GM21390 (cell line): ENCODE data around the gene ADAD2.

Experiments
- ATAC-seq: cut with Tn5 transposase; IDR thresholded peaks from one replicate; pipeline ENCODE4 v1.9.1; 2021; ENCODE audit not compliant: unreplicated experiment

The ADAD2 gene

GRCh38 chr16:84220851-84221250 is 29.9 kb downstream of the ADAD2 start:
- ATAC-seq = no peak

GRCh38 chr16:84223456-84223855 is 32.5 kb downstream of the ADAD2 start:
- no peak for ATAC-seq

GRCh38 chr16:84224554-84224953 is 33.6 kb downstream of the ADAD2 start:
- ATAC-seq = no peak

- no peak for ATAC-seq
These were observed 34.2 kb downstream of the ADAD2 start for GRCh38 chr16:84225126-84225525.

- no peak for ATAC-seq
These were observed 34.6 kb downstream of the ADAD2 start for GRCh38 chr16:84225571-84225970.

GRCh38 chr16:84226026-84226425 is 35.1 kb downstream of the ADAD2 start:
- ATAC-seq = no peak

- no peak for ATAC-seq
These were observed 36.6 kb downstream of the ADAD2 start for GRCh38 chr16:84227548-84227947.

- ATAC-seq = no peak
These were observed 37.4 kb downstream of the ADAD2 start for GRCh38 chr16:84228256-84228838.

GRCh38 chr16:84229471-84229870 is 38.5 kb downstream of the ADAD2 start:
- no peak for ATAC-seq

GRCh38 chr16:84232060-84232459 is 41.1 kb downstream of the ADAD2 start:
- ATAC-seq = no peak

GRCh38 chr16:84232969-84233368 is 42.0 kb downstream of the ADAD2 start:
- no peak for ATAC-seq

- ATAC-seq = no peak
These were observed 42.8 kb downstream of the ADAD2 start for GRCh38 chr16:84233748-84234147.

- ATAC-seq = no peak
These were observed 43.6 kb downstream of the ADAD2 start for GRCh38 chr16:84234321-84235241.

GRCh38 chr16:84236671-84237070 is 45.7 kb downstream of the ADAD2 start:
- ATAC-seq = no peak

- ATAC-seq = no peak
These were observed 47.2 kb downstream of the ADAD2 start for GRCh38 chr16:84237994-84238750.

GRCh38 chr16:84239141-84239769 is 48.3 kb downstream of the ADAD2 start:
- ATAC-seq = no peak

- no peak for ATAC-seq
These were observed 49.0 kb downstream of the ADAD2 start, which contains the start of gene KCNG4 for GRCh38 chr16:84239909-84240308. Gene KCNG4 (minus strand): TSS chr16:84240012. CDS start chr16:84237485, 2,527 bp downstream.

GRCh38 chr16:84240455-84240854 is 49.5 kb downstream of the ADAD2 start:
- no peak for ATAC-seq

GRCh38 chr16:84241778-84242177 is 50.8 kb downstream of the ADAD2 start:
- no peak for ATAC-seq

- ATAC-seq = no peak
These were observed 51.9 kb downstream of the ADAD2 start for GRCh38 chr16:84242839-84243238.

- ATAC-seq = no peak
These were observed 52.8 kb downstream of the ADAD2 start for GRCh38 chr16:84243732-84244131.
